ENCODE measurements around the gene THSD7B. TPM values are rescaled to one million over a fixed set of nuclear protein-coding genes. Genes with fewer than 3 reads are reported as not detected.

Gene THSD7B
- total and polyA plus RNA-seq, 2 experiments from 2014 or later = 0.86 to 3.8 TPM

DNA sequence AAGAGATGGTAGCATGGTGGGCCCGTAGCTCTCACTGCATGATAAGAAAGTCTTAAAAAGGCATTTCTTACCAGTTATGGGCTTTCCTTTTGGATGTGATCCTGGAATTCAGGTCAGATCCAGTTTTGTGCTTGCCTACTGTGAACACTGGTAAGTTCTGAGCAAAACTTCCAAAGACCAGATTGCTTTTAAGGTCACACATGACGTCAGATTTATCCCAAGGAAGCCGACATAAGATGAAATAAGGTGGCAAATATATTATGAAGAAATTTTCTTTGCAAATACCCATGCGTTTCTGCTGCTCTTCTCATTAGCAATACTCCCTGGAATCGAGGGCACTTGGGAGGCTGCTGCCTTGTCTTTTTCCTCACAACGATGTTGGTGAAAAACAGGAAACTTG lies 782.5 kb downstream of the THSD7B start (continued):
- TF ChIP-seq, protein P1, sequence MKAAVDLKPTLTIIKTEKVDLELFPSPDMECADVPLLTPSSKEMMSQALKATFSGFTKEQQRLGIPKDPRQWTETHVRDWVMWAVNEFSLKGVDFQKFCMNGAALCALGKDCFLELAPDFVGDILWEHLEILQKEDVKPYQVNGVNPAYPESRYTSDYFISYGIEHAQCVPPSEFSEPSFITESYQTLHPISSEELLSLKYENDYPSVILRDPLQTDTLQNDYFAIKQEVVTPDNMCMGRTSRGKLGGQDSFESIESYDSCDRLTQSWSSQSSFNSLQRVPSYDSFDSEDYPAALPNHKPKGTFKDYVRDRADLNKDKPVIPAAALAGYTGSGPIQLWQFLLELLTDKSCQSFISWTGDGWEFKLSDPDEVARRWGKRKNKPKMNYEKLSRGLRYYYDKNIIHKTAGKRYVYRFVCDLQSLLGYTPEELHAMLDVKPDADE (IDR thresholded peaks at IDR 0.05) = no peak
- TF ChIP-seq, protein P2, sequence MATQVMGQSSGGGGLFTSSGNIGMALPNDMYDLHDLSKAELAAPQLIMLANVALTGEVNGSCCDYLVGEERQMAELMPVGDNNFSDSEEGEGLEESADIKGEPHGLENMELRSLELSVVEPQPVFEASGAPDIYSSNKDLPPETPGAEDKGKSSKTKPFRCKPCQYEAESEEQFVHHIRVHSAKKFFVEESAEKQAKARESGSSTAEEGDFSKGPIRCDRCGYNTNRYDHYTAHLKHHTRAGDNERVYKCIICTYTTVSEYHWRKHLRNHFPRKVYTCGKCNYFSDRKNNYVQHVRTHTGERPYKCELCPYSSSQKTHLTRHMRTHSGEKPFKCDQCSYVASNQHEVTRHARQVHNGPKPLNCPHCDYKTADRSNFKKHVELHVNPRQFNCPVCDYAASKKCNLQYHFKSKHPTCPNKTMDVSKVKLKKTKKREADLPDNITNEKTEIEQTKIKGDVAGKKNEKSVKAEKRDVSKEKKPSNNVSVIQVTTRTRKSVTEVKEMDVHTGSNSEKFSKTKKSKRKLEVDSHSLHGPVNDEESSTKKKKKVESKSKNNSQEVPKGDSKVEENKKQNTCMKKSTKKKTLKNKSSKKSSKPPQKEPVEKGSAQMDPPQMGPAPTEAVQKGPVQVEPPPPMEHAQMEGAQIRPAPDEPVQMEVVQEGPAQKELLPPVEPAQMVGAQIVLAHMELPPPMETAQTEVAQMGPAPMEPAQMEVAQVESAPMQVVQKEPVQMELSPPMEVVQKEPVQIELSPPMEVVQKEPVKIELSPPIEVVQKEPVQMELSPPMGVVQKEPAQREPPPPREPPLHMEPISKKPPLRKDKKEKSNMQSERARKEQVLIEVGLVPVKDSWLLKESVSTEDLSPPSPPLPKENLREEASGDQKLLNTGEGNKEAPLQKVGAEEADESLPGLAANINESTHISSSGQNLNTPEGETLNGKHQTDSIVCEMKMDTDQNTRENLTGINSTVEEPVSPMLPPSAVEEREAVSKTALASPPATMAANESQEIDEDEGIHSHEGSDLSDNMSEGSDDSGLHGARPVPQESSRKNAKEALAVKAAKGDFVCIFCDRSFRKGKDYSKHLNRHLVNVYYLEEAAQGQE (IDR thresholded peaks at IDR 0.05; ENCODE audit: unreplicated experiment) = no peak
- TF ChIP-seq JUNB (IDR thresholded peaks at IDR 0.05; ENCODE audit: unreplicated experiment) = no peak
- no peak for TF ChIP-seq ZNF114 (CRISPR knock-in tag; IDR thresholded peaks at IDR 0.05)
- no peak for TF ChIP-seq CREB1 (CRISPR knock-in tag; IDR thresholded peaks at IDR 0.05; ENCODE audit: low read depth)

DNA sequence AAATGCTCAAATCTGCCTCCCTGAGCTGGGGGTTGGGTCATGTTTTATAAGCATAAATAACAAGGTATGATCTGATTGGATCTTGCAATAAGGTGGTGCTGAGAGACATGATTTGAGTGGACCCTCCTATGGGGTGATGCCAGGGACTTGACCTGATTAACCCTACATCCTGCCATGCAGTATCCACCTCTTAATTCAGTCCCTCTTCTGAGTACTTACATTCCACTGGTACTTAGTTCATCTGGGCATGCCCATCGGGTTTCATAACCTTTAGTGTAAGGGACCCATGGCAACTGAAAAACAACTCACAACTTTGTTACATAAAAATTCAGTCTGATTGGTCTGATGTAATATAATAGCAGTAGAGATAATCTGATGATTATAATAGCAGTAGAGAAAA lies 801.0 kb downstream of the THSD7B start:
- Histone ChIP-seq H3K79me2 (replicated peaks; ENCODE audit: insufficient read depth) (no peaks in the 10 kb centered on the region), H4K20me1 (replicated peaks; ENCODE audit: insufficient read depth) (no peaks in the 10 kb centered on the region), H3K4me2 (no peak overlapping the region), H3K27ac (ENCODE audit: low read depth) (no peak overlapping the region), H3F3A (replicated peaks; ENCODE audit: low read depth) (no peaks in the 10 kb centered on the region), H3K4me3 (no peak overlapping the region), H2AFZ (no peak overlapping the region), H3K36me3 (ENCODE audit: insufficient read depth) (no peaks in the 10 kb centered on the region), H3K27me3 (ENCODE audit: insufficient read depth) (no peaks in the 10 kb centered on the region), H3K4me1 (ENCODE audit: insufficient read depth) (no peaks in the 10 kb centered on the region), H3K9me2 (ENCODE audit: insufficient read depth) (peaks cover 7% of the 10 kb centered on the region; the same call in 1 of the 2 replicates)
- H3K9me3 Mint-ChIP-seq = no peaks in the 10 kb centered on the region; the same call in 1 of the 3 replicates
- DNase-seq (ENCODE audit: low spot score) = no peak
- no peak for ATAC-seq
- H3K4me3 Mint-ChIP-seq = no peak overlapping the region
- H3K27ac Mint-ChIP-seq = no peak overlapping the region
- no peaks in the 10 kb centered on the region for H3K27me3 Mint-ChIP-seq (ENCODE audit: insufficient read depth, low read depth, poor library complexity)
- peaks cover 3% of the 10 kb centered on the region; the same call in 1 of the 3 replicates for H3K4me1 Mint-ChIP-seq
- H3K36me3 Mint-ChIP-seq (ENCODE audit: low read depth) = no peaks in the 10 kb centered on the region
- TF ChIP-seq, protein P1 (IDR thresholded peaks at IDR 0.05) = no peak
- no peak for TF ChIP-seq ZNF114 (CRISPR knock-in tag; IDR thresholded peaks at IDR 0.05)
- no peak for TF ChIP-seq EZH2phosphoT487 (IDR thresholded peaks at IDR 0.05; ENCODE audit: unreplicated experiment)
- TF ChIP-seq, protein P3, sequence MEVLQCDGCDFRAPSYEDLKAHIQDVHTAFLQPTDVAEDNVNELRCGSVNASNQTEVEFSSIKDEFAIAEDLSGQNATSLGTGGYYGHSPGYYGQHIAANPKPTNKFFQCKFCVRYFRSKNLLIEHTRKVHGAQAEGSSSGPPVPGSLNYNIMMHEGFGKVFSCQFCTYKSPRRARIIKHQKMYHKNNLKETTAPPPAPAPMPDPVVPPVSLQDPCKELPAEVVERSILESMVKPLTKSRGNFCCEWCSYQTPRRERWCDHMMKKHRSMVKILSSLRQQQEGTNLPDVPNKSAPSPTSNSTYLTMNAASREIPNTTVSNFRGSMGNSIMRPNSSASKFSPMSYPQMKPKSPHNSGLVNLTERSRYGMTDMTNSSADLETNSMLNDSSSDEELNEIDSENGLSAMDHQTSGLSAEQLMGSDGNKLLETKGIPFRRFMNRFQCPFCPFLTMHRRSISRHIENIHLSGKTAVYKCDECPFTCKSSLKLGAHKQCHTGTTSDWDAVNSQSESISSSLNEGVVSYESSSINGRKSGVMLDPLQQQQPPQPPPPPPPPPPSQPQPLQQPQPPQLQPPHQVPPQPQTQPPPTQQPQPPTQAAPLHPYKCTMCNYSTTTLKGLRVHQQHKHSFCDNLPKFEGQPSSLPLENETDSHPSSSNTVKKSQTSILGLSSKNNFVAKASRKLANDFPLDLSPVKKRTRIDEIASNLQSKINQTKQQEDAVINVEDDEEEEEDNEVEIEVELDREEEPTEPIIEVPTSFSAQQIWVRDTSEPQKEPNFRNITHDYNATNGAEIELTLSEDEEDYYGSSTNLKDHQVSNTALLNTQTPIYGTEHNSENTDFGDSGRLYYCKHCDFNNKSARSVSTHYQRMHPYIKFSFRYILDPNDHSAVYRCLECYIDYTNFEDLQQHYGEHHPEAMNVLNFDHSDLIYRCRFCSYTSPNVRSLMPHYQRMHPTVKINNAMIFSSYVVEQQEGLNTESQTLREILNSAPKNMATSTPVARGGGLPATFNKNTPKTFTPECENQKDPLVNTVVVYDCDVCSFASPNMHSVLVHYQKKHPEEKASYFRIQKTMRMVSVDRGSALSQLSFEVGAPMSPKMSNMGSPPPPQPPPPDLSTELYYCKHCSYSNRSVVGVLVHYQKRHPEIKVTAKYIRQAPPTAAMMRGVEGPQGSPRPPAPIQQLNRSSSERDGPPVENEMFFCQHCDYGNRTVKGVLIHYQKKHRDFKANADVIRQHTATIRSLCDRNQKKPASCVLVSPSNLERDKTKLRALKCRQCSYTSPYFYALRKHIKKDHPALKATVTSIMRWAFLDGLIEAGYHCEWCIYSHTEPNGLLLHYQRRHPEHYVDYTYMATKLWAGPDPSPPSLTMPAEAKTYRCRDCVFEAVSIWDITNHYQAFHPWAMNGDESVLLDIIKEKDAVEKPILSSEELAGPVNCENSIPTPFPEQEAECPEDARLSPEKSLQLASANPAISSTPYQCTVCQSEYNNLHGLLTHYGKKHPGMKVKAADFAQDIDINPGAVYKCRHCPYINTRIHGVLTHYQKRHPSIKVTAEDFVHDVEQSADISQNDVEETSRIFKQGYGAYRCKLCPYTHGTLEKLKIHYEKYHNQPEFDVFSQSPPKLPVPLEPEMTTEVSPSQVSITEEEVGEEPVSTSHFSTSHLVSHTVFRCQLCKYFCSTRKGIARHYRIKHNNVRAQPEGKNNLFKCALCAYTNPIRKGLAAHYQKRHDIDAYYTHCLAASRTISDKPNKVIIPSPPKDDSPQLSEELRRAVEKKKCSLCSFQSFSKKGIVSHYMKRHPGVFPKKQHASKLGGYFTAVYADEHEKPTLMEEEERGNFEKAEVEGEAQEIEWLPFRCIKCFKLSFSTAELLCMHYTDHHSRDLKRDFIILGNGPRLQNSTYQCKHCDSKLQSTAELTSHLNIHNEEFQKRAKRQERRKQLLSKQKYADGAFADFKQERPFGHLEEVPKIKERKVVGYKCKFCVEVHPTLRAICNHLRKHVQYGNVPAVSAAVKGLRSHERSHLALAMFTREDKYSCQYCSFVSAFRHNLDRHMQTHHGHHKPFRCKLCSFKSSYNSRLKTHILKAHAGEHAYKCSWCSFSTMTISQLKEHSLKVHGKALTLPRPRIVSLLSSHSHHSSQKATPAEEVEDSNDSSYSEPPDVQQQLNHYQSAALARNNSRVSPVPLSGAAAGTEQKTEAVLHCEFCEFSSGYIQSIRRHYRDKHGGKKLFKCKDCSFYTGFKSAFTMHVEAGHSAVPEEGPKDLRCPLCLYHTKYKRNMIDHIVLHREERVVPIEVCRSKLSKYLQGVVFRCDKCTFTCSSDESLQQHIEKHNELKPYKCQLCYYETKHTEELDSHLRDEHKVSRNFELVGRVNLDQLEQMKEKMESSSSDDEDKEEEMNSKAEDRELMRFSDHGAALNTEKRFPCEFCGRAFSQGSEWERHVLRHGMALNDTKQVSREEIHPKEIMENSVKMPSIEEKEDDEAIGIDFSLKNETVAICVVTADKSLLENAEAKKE (CRISPR knock-in tag; IDR thresholded peaks at IDR 0.05) = no peak
- no peak for TF ChIP-seq EZH2 (IDR thresholded peaks at IDR 0.05; ENCODE audit: low read depth, unreplicated experiment)
- TF ChIP-seq POLR2AphosphoS5 (IDR thresholded peaks at IDR 0.05; ENCODE audit: low read depth) = no peak
- TF ChIP-seq STAT1 (IDR thresholded peaks at IDR 0.05; ENCODE audit: unreplicated experiment) = no peak
- TF ChIP-seq JUNB (IDR thresholded peaks at IDR 0.05; ENCODE audit: unreplicated experiment) = no peak
- no peak for TF ChIP-seq CREB1 (CRISPR knock-in tag; IDR thresholded peaks at IDR 0.05; ENCODE audit: low read depth)
- no peak for TF ChIP-seq NANOG (IDR thresholded peaks at IDR 0.05; ENCODE audit: borderline replicate concordance)
- TF ChIP-seq ZNF331 (CRISPR knock-in tag; IDR thresholded peaks at IDR 0.05; ENCODE audit: low read depth) = no peak
